ENCODE data around the gene BRINP1. TPM values are rescaled to one million over a fixed set of nuclear protein-coding genes. Genes with fewer than 3 reads are reported as not detected.
A peak's percentile ranks its signal among the peaks of the same experiment; 100 is the strongest.

The BRINP1 gene
- total RNA-seq, 2 experiments from 2014 or later, result not detected

DNA sequence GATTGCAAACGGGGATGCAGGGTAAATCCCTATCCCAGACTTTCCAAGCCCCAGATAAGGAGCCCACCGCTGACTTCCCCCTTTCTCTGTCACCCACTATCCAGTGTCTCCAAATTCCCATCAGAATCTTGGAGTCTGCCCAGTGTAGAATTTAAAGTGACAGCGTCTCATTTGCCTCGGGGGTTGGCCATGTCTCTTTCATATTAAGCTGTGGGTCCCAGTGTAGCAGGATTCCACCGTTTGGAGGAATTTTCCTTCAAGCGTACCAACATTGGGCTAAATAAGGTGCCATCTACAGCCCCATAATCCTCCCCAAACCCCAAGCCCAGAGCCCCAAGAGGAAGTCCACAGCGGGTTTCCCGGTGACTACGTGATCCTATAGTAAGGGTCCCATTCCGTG lies 1.1 kb downstream of the BRINP1 start:
- no peak for DNase-seq
- peaks cover 48% of the 10 kb centered on the region for H3K27me3 Mint-ChIP-seq (ENCODE audit: low read depth)
- intact Hi-C loops (cut with micrococcal nuclease), result loop anchor here (10.0 kb wide), 1 partner anchor 1203 kb away; no protein-coding TSS in a partner anchor
- H3K27ac Mint-ChIP-seq, result no peak overlapping the region
- peaks cover 9% of the 10 kb centered on the region for H3K9me3 Mint-ChIP-seq
- peaks cover 3% of the 10 kb centered on the region for H3K36me3 Mint-ChIP-seq (ENCODE audit: low read depth)
- CTCF ChIA-PET, result no interaction called here
- H3K4me1 Mint-ChIP-seq (ENCODE audit: low read depth), result peaks cover 6% of the 10 kb centered on the region
- no peak overlapping the region for H3K4me3 Mint-ChIP-seq

DNA sequence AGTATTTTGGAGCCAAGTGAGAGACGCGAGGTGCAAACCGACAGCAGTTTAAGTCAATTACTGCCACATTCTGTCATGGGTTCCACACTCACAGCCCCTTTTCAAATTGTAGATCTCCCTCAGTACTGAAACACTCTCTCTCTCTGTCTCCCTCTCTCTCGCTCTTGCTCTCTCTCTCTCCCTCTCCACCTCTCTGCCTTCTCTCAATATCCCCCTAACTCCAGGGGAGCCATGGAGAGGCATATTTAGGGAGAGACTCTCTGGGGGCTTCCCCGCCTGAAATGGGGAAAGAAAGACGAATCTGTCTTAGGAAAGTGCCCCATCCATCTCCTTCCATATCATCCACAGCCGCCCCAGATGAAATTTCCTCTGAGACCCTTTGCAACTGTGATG lies 1.6 kb downstream of the BRINP1 start:
- H3K4me1 Mint-ChIP-seq (ENCODE audit: low read depth), result peaks cover 6% of the 10 kb centered on the region
- no peak overlapping the region for H3K27ac Mint-ChIP-seq
- H3K4me3 Mint-ChIP-seq, result no peak overlapping the region
- H3K36me3 Mint-ChIP-seq (ENCODE audit: low read depth), result peaks cover 3% of the 10 kb centered on the region
- intact Hi-C loops (cut with micrococcal nuclease), result loop anchor here (10.0 kb wide), 1 partner anchor 1203 kb away; no protein-coding TSS in a partner anchor
- peaks cover 9% of the 10 kb centered on the region for H3K9me3 Mint-ChIP-seq
- CTCF ChIA-PET, result no interaction called here
- peaks cover 48% of the 10 kb centered on the region for H3K27me3 Mint-ChIP-seq (ENCODE audit: low read depth)
- no peak for DNase-seq

DNA sequence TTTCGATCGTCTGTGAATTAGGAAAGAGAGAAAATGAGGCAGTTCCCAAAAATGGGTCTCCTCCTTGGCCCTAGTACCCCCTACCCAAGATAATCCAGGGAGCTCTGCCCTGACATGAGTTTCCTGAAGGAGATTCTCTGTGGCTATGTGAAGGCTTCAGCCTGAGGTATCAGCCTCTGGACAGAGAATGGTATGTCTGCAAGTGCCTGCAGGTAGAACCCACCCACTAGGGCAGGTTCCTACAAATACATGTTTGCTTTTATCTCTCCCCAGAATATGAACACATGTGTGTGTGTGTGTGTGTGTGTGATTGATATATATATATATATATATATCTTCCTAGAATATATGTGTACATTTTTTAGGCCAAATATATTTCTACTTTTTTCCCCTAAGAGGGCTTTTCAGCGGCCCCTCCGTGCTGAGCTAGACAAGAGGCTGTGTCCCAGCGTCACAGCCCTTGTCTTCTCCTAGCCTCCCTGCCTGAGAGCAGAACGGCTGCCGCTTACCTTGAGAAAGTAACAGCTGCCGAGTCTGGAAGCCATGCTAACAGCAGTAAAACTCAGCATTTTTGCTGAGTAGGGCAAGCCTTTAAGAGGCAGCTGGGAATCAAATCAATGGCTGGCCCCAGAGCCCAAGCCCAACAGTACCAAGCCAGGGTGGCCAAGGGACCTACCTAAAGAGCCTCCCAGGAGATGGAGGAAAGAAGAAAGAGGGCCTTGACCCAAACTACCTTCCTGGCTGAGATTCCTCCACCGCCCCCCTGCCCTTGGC lies 2.1 kb downstream of the BRINP1 start:
- Mint-ChIP-seq H3K36me3 (ENCODE audit: low read depth) (peaks cover 3% of the 10 kb centered on the region), H3K4me1 (ENCODE audit: low read depth) (peaks cover 6% of the 10 kb centered on the region), H3K27ac (no peak overlapping the region), H3K9me3 (peaks cover 9% of the 10 kb centered on the region), H3K4me3 (no peak overlapping the region), H3K27me3 (ENCODE audit: low read depth) (peaks cover 48% of the 10 kb centered on the region)
- intact Hi-C loops (cut with micrococcal nuclease), result loop anchor here (10.0 kb wide), 1 partner anchor 1202 kb away; no protein-coding TSS in a partner anchor
- DNase-seq, result no peak
- CTCF ChIA-PET, result no interaction called here

DNA sequence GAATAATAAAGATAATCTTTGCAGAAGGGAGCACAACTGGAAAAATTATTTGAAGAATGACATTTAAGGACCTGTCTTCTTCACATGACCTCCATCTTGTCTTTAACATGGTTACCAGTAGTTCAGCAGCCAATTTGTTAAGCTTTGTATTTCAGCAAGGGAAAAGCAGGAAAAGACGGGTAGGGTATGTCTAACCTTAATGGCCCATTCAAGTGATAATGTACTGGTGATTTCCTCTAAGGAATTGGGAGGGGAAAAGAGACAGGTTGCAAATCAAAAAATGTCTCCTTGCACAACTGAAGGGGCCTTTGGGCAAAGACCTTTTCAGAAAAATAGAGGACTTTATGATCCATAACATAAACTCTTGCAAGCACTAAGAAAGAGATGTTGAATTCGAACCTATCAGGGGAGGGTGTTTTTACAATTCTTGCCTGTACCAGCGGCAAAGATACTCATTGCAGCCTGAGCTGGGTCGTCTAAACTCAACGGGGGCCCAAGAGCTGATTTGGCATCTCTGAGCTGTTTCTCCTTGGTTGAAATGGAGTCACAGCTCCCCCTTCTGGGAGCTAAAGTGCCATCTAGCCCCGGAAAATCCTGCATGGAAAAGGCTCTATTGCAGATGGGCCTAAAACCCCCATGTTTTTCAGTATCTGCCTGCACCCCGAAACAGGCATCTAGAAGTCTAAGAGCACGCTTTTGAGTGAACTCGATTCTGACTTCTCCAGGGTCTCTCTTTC lies 3.8 kb downstream of the BRINP1 start:
- CTCF ChIA-PET, result interaction anchor here (0.6 kb wide), 1 partner anchor 186 kb away, joined by 4 read pairs; no protein-coding TSS in a partner anchor
- intact Hi-C loops (cut with micrococcal nuclease), result loop anchor here (10.0 kb wide), 1 partner anchor 1201 kb away; no protein-coding TSS in a partner anchor
- Mint-ChIP-seq H3K27ac (no peak overlapping the region), H3K9me3 (peaks cover 4% of the 10 kb centered on the region), H3K36me3 (ENCODE audit: low read depth) (no peaks in the 10 kb centered on the region), H3K4me3 (no peak overlapping the region), H3K4me1 (ENCODE audit: low read depth) (peaks cover 6% of the 10 kb centered on the region), H3K27me3 (ENCODE audit: low read depth) (peaks cover 37% of the 10 kb centered on the region)
- peak; percentile 6 for DNase-seq

DNA sequence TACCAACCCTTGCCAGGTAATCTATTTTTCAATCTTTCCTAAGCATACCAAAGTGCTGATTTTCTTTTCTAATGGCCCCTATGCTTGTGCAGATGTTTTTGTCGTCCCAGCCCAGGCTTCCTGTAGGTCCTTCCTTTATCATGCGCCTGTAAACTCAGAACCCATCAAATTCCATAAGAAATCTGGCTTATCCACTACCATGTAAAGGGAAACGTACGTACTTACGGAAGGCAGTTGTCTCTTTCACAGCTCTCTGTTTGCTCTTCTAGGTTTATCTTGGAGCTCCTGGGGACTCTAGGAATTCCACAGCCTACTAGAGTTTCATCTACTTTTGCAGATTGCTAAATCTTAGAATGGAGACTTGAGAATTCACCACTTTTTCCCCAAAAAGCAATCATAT lies 9.0 kb downstream of the BRINP1 start:
- no peaks in the 10 kb centered on the region for H3K36me3 Mint-ChIP-seq (ENCODE audit: low read depth)
- H3K27me3 Mint-ChIP-seq (ENCODE audit: low read depth), result peaks cover 4% of the 10 kb centered on the region
- no peaks in the 10 kb centered on the region for H3K4me1 Mint-ChIP-seq (ENCODE audit: low read depth)
- no peak overlapping the region for H3K27ac Mint-ChIP-seq
- H3K4me3 Mint-ChIP-seq, result no peak overlapping the region
- peaks cover 5% of the 10 kb centered on the region for H3K9me3 Mint-ChIP-seq
- no peak for DNase-seq
- CTCF ChIA-PET, result interaction anchor here (0.6 kb wide), 1 partner anchor 39 kb away, joined by 4 read pairs; no protein-coding TSS in a partner anchor
- intact Hi-C loops (cut with micrococcal nuclease), result loop anchor here (10.0 kb wide), 1 partner anchor 1195 kb away; no protein-coding TSS in a partner anchor

DNA sequence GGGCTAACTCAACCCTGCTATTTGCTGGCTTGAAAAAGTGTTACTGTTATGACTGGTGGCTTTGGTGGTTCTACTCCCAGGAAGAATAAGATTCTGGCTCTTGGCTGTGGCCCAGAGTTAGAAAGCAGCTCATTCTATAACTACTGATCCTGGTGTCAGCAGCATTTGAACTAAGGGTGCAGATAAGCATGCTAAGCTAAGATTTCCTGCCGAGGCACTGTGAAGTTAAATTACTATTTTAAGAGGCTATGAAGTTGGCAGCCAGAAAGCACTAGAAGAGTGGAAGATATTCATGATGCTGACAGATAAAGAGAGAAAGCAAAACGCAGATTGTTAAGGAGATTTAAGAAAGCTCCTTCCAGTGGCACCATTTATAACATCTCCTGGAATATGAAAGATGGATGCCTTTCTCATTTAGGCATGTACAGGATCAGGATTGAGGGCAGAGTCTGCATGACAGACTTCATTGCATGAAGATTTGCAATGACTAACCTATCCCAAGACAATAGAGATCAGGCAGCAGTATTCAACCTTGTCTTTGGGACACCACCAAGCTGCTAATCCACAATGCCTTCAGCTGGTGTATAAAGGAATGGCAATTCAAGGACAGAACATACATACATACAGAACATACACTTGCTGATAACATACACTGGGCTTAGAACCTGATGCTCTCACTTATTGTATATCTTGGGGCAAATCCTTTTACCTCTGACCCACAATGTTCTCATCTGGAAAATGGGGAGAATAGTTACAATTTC lies 11.7 kb downstream of the BRINP1 start:
- DNase-seq, result no peak
- Mint-ChIP-seq H3K36me3 (ENCODE audit: low read depth) (no peaks in the 10 kb centered on the region), H3K4me1 (ENCODE audit: low read depth) (no peaks in the 10 kb centered on the region), H3K27ac (no peak overlapping the region), H3K9me3 (peaks cover 2% of the 10 kb centered on the region), H3K27me3 (ENCODE audit: low read depth) (no peaks in the 10 kb centered on the region), H3K4me3 (no peak overlapping the region)
- CTCF ChIA-PET, result no interaction called here
- intact Hi-C loops (cut with micrococcal nuclease), result no loop called here

DNA sequence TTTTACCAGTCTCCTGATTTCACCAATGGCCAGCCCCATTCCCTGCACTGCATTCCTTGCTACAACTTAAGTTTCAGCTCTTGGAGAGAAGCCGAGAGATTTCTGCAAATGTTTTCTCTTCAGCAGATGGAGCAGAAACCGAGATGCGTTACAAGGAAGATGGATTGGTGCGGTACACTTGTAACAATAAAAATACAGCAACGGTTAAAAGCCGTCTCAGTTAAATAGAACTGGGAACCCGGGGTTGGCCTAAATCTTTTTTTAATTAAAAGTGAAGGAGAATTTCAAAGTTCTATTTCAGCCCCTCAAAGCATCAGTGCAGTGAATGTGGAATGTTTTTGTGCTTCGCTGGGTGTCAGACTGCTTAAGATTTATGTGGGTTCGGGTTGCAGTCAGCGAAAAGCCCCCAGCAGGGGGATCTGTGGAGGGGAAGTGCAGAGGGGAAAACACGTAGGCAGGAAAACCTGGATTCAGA lies 19.8 kb downstream of the BRINP1 start:
- no peak for DNase-seq
- Mint-ChIP-seq H3K27me3 (ENCODE audit: low read depth) (peaks cover 7% of the 10 kb centered on the region), H3K27ac (no peak overlapping the region), H3K36me3 (ENCODE audit: low read depth) (no peaks in the 10 kb centered on the region), H3K9me3 (peaks cover 5% of the 10 kb centered on the region), H3K4me1 (ENCODE audit: low read depth) (no peaks in the 10 kb centered on the region), H3K4me3 (no peak overlapping the region)
- intact Hi-C loops (cut with micrococcal nuclease), result no loop called here
- CTCF ChIA-PET, result no interaction called here

DNA sequence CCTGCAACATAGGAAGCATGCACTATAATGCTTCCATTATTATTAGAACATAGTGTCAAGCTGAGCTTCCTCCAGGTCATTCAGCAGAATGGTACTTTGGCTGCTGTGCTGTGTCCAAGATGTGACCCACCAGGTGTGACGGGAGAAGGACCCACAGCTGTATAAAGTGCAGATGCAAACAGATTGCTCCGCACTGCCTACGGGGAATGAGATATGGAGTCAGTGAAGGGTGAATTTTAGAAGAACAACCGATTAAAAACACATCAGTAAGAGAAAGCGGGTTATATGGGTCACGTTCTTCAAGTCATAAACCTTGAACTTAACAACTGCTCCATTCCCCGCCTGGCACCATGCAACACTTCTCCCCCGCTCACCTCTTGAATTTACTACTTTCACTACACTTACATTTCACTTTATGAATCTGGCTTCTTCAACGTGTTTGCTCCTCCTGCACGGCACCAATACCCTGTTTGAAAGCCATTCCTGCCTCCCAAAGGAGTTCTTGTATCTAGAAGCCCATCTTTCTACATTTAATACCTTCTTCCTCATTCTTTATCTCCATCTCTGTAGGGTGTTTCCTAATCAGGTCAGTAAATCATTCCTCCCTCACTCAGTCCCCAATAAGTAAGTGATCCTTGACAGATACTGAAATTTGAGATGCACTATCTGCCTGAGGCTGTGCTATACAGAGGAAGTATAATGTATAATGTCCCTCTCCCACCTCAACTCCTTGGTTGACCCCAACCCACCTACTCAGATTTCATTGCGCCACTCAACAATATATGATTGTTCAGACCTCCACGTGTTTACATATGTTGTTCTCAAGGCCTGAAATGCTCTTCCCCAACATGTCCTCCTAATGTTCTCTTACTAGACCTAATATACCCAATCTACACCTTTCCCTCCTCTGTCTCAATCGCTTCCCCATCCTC lies 25.9 kb downstream of the BRINP1 start:
- Mint-ChIP-seq H3K27ac (no peak overlapping the region), H3K36me3 (ENCODE audit: low read depth) (no peaks in the 10 kb centered on the region), H3K4me3 (no peak overlapping the region), H3K9me3 (peaks cover 1% of the 10 kb centered on the region), H3K27me3 (ENCODE audit: low read depth) (no peaks in the 10 kb centered on the region), H3K4me1 (ENCODE audit: low read depth) (no peaks in the 10 kb centered on the region)
- intact Hi-C loops (cut with micrococcal nuclease), result no loop called here
- no peak for DNase-seq
- CTCF ChIA-PET, result no interaction called here

DNA sequence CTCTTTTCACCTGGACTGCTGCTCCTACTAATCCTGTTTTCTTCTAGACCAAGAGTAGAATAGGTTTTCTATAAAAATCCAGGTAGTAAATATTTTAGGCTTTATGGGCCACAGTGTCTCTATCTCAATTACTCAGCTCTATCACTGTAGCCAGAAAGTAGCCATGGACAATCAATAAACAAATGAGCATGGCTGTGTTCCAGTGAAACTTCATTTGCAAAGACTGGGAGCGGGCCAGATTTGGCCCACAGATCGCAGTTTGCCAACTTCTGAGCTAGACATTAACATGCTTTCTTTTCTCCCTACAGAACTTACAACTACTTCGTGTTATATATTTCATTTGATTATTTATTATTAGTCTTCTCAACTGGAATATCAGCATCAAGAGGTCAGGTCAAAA lies 30.2 kb downstream of the BRINP1 start:
- no peak overlapping the region for H3K4me3 Mint-ChIP-seq
- no peaks in the 10 kb centered on the region for H3K4me1 Mint-ChIP-seq (ENCODE audit: low read depth)
- H3K36me3 Mint-ChIP-seq (ENCODE audit: low read depth), result no peaks in the 10 kb centered on the region
- CTCF ChIA-PET, result no interaction called here
- no peaks in the 10 kb centered on the region for H3K9me3 Mint-ChIP-seq
- peaks cover 3% of the 10 kb centered on the region for H3K27me3 Mint-ChIP-seq (ENCODE audit: low read depth)
- no peak for DNase-seq
- no peak overlapping the region for H3K27ac Mint-ChIP-seq
- intact Hi-C loops (cut with micrococcal nuclease), result no loop called here

DNA sequence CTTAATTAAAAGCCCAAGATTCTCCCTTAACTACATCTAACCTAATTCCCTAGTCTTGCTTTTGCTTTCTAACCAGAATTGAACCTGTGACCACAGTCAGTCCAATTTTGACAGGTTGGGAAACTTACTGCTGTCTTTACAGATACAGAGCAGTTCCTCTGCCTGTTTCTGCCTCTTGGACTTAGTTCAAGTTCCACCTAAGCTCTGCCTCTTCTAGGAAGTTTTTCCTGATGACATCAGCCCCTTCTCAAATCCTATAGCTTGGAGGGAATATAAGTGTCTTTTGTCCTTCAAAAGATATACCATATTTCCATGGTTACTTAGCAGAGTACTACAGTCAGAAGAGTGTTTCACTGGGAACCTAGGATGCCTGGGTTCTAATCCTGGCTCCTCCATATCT lies 31.7 kb downstream of the BRINP1 start:
- no peak overlapping the region for H3K27ac Mint-ChIP-seq
- no peaks in the 10 kb centered on the region for H3K9me3 Mint-ChIP-seq
- H3K27me3 Mint-ChIP-seq (ENCODE audit: low read depth), result peaks cover 3% of the 10 kb centered on the region
- no peaks in the 10 kb centered on the region for H3K36me3 Mint-ChIP-seq (ENCODE audit: low read depth)
- H3K4me1 Mint-ChIP-seq (ENCODE audit: low read depth), result no peaks in the 10 kb centered on the region
- intact Hi-C loops (cut with micrococcal nuclease), result no loop called here
- CTCF ChIA-PET, result interaction anchor here (0.7 kb wide), 1 partner anchor 131 kb away, joined by 3 read pairs; no protein-coding TSS in a partner anchor
- DNase-seq, result no peak
- H3K4me3 Mint-ChIP-seq, result no peak overlapping the region

DNA sequence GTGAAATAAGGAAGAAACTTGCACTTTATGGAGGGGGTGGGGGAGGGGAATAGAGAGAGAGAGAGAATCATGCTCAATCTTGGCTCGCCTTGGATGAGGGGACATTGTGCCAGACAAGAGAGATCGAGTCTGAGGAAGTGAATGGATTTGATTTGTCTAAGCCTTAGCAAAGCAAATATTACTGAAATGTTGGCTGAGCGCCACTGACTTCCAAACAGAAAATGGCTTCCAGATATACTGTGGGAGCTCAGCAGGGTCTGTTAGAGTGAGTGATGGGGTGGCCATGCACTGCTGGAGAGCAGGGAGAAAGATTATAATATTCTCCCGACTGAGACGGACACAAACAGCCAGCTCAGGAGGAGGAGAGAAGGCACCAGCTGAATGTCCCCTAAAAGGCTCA lies 34.5 kb downstream of the BRINP1 start:
- intact Hi-C loops (cut with micrococcal nuclease), result no loop called here
- Mint-ChIP-seq H3K27ac (no peak overlapping the region), H3K27me3 (ENCODE audit: low read depth) (peaks cover 3% of the 10 kb centered on the region), H3K4me3 (no peak overlapping the region), H3K9me3 (peaks cover 6% of the 10 kb centered on the region), H3K36me3 (ENCODE audit: low read depth) (no peaks in the 10 kb centered on the region), H3K4me1 (ENCODE audit: low read depth) (no peaks in the 10 kb centered on the region)
- CTCF ChIA-PET, result no interaction called here
- DNase-seq, result no peak
